GM21526 (cell line): Measurements from ENCODE around the gene CPSF7.
"Not testable (repeated sequence)": the region's sequence is repeated elsewhere in the genome, so short reads cannot be mapped to it uniquely, and the experiment has no call there.

Experiments used
- ATAC-seq: cut with Tn5 transposase; IDR thresholded peaks from one replicate; pipeline ENCODE4 v1.9.1; 2021; ENCODE audit warnings: moderate library complexity; ENCODE audit not compliant: unreplicated experiment, low FRiP score

The CPSF7 gene

GRCh38 chr11:61392981-61393595 lies 36.7 kb downstream of the CPSF7 start:
- ATAC-seq = peak; percentile 30

- no peak for ATAC-seq
These were observed 39.6 kb downstream of the CPSF7 start for GRCh38 chr11:61390161-61390560.

GRCh38 chr11:61384271-61385242 lies 45.2 kb downstream of the CPSF7 start:
- ATAC-seq = no peak

- not testable (repeated sequence) for ATAC-seq
These were observed 45.9 kb downstream of the CPSF7 start for GRCh38 chr11:61383859-61384258.

- no peak for ATAC-seq
These were observed 48.9 kb downstream of the CPSF7 start for GRCh38 chr11:61380884-61381283.

- ATAC-seq = no peak
These were observed 51.0 kb downstream of the CPSF7 start for GRCh38 chr11:61378713-61379313.

GRCh38 chr11:61377461-61378160 lies 52.2 kb downstream of the CPSF7 start:
- ATAC-seq = no peak

GRCh38 chr11:61375761-61376108 lies 54.0 kb downstream of the CPSF7 start:
- ATAC-seq = no peak

- ATAC-seq = no peak
These were observed 56.9 kb downstream of the CPSF7 start for GRCh38 chr11:61372659-61373420.

- ATAC-seq = no peak
These were observed 59.3 kb downstream of the CPSF7 start for GRCh38 chr11:61370349-61371005.

- ATAC-seq = no peak
These were observed 60.1 kb downstream of the CPSF7 start for GRCh38 chr11:61369372-61370348.

GRCh38 chr11:61368646-61369045 lies 61.1 kb downstream of the CPSF7 start:
- no peak for ATAC-seq

- no peak for ATAC-seq
These were observed 62.4 kb downstream of the CPSF7 start for GRCh38 chr11:61367406-61367805.

- no peak for ATAC-seq
These were observed 65.6 kb downstream of the CPSF7 start for GRCh38 chr11:61364012-61364675.

GRCh38 chr11:61362542-61362875 lies 67.3 kb downstream of the CPSF7 start:
- ATAC-seq = no peak

GRCh38 chr11:61361741-61362541 lies 67.8 kb downstream of the CPSF7 start, which contains the start of the genes CYB561A3 and TMEM138:
TSS of gene CYB561A3 (minus strand) at chr11:61361882. CDS start at chr11:61356713, 5,169 bp downstream.
TSS of gene TMEM138 (plus strand) at chr11:61362374. CDS start at chr11:61364391, 2,017 bp downstream.
- ATAC-seq = peak; percentile 73

- no peak for ATAC-seq
These were observed 68.5 kb downstream of the CPSF7 start for GRCh38 chr11:61361237-61361740.
